ENCODE measurements around the gene ASAP2. TPM values are rescaled to one million over a fixed set of nuclear protein-coding genes. Genes with fewer than 3 reads are reported as not detected.

Gene ASAP2
- polyA plus RNA-seq, 1 donor (not counting 4 experiments of a cell fraction or from before 2014, with no cell fraction given): 54.2 TPM

- Histone ChIP-seq H3K27me3 (ENCODE audit: control insufficient read depth, extremely low read depth, insufficient read depth, low read length) (no peaks in the 10 kb centered on the region), H3K4me2 (ENCODE audit: control insufficient read depth, extremely low read depth, insufficient read depth, low read depth, low read length) (peak overlapping the region; percentile 83), H3K36me3 (ENCODE audit: control insufficient read depth in 2 of 2, extremely low read depth in 1 of 2, insufficient read depth in 2 of 2, low read length in 2 of 2) (no peaks in the 10 kb centered on the region), H3K4me3 (ENCODE audit: control insufficient read depth in 2 of 3, extremely low read depth in 1 of 3, insufficient read depth in 2 of 3, low read depth in 1 of 3, low read length in 3 of 3) (peak overlapping the region; percentile 9 to 50 (median 39)), H3K9me1 (ENCODE audit: control insufficient read depth, extremely low read depth, insufficient read depth, low read length) (no peaks in the 10 kb centered on the region), H3K27ac (ENCODE audit: control insufficient read depth, insufficient read depth, low read length) (peak overlapping the region; percentile 99), H3K9me3 (ENCODE audit: control insufficient read depth, low read depth, low read length) (no peaks in the 10 kb centered on the region), H3K79me2 (ENCODE audit: control insufficient read depth, insufficient read depth, low read length) (no peaks in the 10 kb centered on the region), H2AFZ (ENCODE audit: control insufficient read depth, low read length) (peak overlapping the region; percentile 35), H3K4me1 (ENCODE audit: control insufficient read depth, extremely low read depth, insufficient read depth, low read length) (peaks cover 41% of the 10 kb centered on the region), H4K20me1 (ENCODE audit: control insufficient read depth, extremely low read depth, insufficient read depth, low read length) (no peaks in the 10 kb centered on the region), H3K9ac (ENCODE audit: control insufficient read depth, extremely low read depth, insufficient read depth, low read length) (peak overlapping the region; percentile 88)
- FAIRE-seq (no peak), DNase-seq (ENCODE audit: low read depth, low spot score) (peak; percentile 81)
- dilution Hi-C loops (cut with MboI; ENCODE audit: extremely low pct_ligation_motif_present, low sequenced_read_pairs): no loop called here
- TF ChIP-seq EZH2 (IDR thresholded peaks at IDR 0.05; ENCODE audit: low read length): no peak
- TF ChIP-seq CTCF (optimal IDR thresholded peaks at IDR 0.05 in 1 of 3, IDR thresholded peaks at IDR 0.05 in 1 of 3, conservative IDR thresholded peaks at IDR 0.05 in 1 of 3; ENCODE audit: extremely low read depth in 1 of 3, insufficient read depth in 2 of 3, low read length in 3 of 3): no peak
Observed at GRCh38 chr2:9178904-9179571, 27.6 kb upstream of the ASAP2 start.

GRCh38 chr2:9179572-9180201 lies 26.9 kb upstream of the ASAP2 start:
- peak overlapping the region; percentile 9 to 50 (median 39) for H3K4me3 ChIP-seq (ENCODE audit: control insufficient read depth in 2 of 3, extremely low read depth in 1 of 3, insufficient read depth in 2 of 3, low read depth in 1 of 3, low read length in 3 of 3)
- H3K9me3 ChIP-seq (ENCODE audit: control insufficient read depth, low read depth, low read length): no peaks in the 10 kb centered on the region
- no peak for TF ChIP-seq EZH2 (IDR thresholded peaks at IDR 0.05; ENCODE audit: low read length)
- TF ChIP-seq CTCF (optimal IDR thresholded peaks at IDR 0.05 in 1 of 3, IDR thresholded peaks at IDR 0.05 in 1 of 3, conservative IDR thresholded peaks at IDR 0.05 in 1 of 3; ENCODE audit: extremely low read depth in 1 of 3, insufficient read depth in 2 of 3, low read length in 3 of 3): no peak
- no peaks in the 10 kb centered on the region for H3K9me1 ChIP-seq (ENCODE audit: control insufficient read depth, extremely low read depth, insufficient read depth, low read length)
- FAIRE-seq (peak; percentile 96), DNase-seq (ENCODE audit: low read depth, low spot score) (peak; percentile 92)
- H3K4me2 ChIP-seq (ENCODE audit: control insufficient read depth, extremely low read depth, insufficient read depth, low read depth, low read length): peak overlapping the region; percentile 83
- dilution Hi-C loops (cut with MboI; ENCODE audit: extremely low pct_ligation_motif_present, low sequenced_read_pairs): no loop called here
- H4K20me1 ChIP-seq (ENCODE audit: control insufficient read depth, extremely low read depth, insufficient read depth, low read length): no peaks in the 10 kb centered on the region
- H2AFZ ChIP-seq (ENCODE audit: control insufficient read depth, low read length): peak overlapping the region; percentile 35
- peaks cover 39% of the 10 kb centered on the region for H3K4me1 ChIP-seq (ENCODE audit: control insufficient read depth, extremely low read depth, insufficient read depth, low read length)
- no peaks in the 10 kb centered on the region for H3K27me3 ChIP-seq (ENCODE audit: control insufficient read depth, extremely low read depth, insufficient read depth, low read length)
- no peaks in the 10 kb centered on the region for H3K36me3 ChIP-seq (ENCODE audit: control insufficient read depth in 2 of 2, extremely low read depth in 1 of 2, insufficient read depth in 2 of 2, low read length in 2 of 2)
- H3K27ac ChIP-seq (ENCODE audit: control insufficient read depth, insufficient read depth, low read length): peak overlapping the region; percentile 99
- H3K79me2 ChIP-seq (ENCODE audit: control insufficient read depth, insufficient read depth, low read length): no peaks in the 10 kb centered on the region
- peak overlapping the region; percentile 88 for H3K9ac ChIP-seq (ENCODE audit: control insufficient read depth, extremely low read depth, insufficient read depth, low read length)
